HCT116 (cell line): ENCODE measurements around the gene NOTUM. TPM values are rescaled to one million over a fixed set of nuclear protein-coding genes. Genes with fewer than 3 reads are reported as not detected.

ENCODE experiments used
- ATAC-seq: fragments of 200-7000 bp; cut with Tn5 transposase; 2 replicates; pipeline ENCODE4 v1.9.1; 2020; ENCODE audit warnings: mild to moderate bottlenecking, moderate library complexity
- BruUV-seq: library from RNA; stranded (reverse); fragments of 400-500 nt; replicated peaks from 2 replicates; lab custom pipeline; 2021; lab: Mats Ljungman, UMichigan
- CTCF ChIA-PET: fragments of 300-600 bp; sonication (Branson Sonifier 250); formaldehyde crosslinking; loops from one replicate; lab custom pipeline; 2021; ENCODE audit warnings: antibody characterized with exemption; lab: Charles Lee
- POLR2A ChIA-PET: fragments of 300-600, 350-600 bp; sonication (Branson Sonifier 250); formaldehyde crosslinking; loops from one replicate; lab custom pipeline; 2021; ENCODE audit warnings: antibody characterized with exemption; lab: Charles Lee
- RAD21 ChIA-PET, 2 experiments: fragments of 300-600 bp; sonication (Branson Sonifier 250); formaldehyde crosslinking; loops; one replicate each; lab custom pipeline; 2023; ENCODE audit warnings: low total read pairs in 2 of 2; ENCODE audit not compliant: uncharacterized antibody in 2 of 2, unreplicated experiment in 2 of 2, low non-redundant PET in 1 of 2; lab: Charles Lee
- DNase-seq: peaks from one replicate; pipeline ENCODE4 v3.0.0-alpha.2; 2010; ENCODE audit warnings: low read depth, low spot score
- H2AFZ ChIP-seq: fragments of 200-600 bp; shearing (Covaris generic), sonication (generic); 2 replicates; pipeline ENCODE4 v1.6.1; 2017; ENCODE audit warnings: low read depth, mixed run types, mixed read lengths, antibody characterized with exemption, low read length; ENCODE audit not compliant: poor library complexity, severe bottlenecking
- H3K27ac ChIP-seq: 2 replicates; pipeline ENCODE4 v1.5.1; 2012; ENCODE audit warnings: low read depth, low read length
- H3K27me3 ChIP-seq: fragments of 200-600 bp; sonication (generic); 2 replicates; pipeline ENCODE4 v1.6.1; 2016; ENCODE audit warnings: mixed run types, low read length, mixed read lengths; ENCODE audit not compliant: insufficient read depth
- H3K36me3 ChIP-seq, 2 experiments: fragments of 200-500 bp in 1 of 2; fragments of 200-600 bp in 1 of 2; sonication (Bioruptor generic) in 1 of 2; sonication (generic) in 1 of 2; 2 replicates each; pipeline versions ENCODE4 v1.5.1 to v1.6.1; 2014 to 2016; ENCODE audit warnings: low read length in 2 of 2, inconsistent platforms in 1 of 2, mixed read lengths in 1 of 2, mixed run types in 1 of 2; ENCODE audit not compliant: insufficient read depth in 2 of 2, control insufficient read depth in 1 of 2
- H3K4me1 ChIP-seq, 2 experiments: fragments of 200-600 bp in 1 of 2; sonication (generic) in 1 of 2; 2 replicates each; pipeline versions ENCODE4 v1.5.1 to v1.6.1; 2012 to 2017; ENCODE audit warnings: low read length in 2 of 2, inconsistent platforms in 1 of 2, mild to moderate bottlenecking in 1 of 2, mixed read lengths in 1 of 2, mixed run types in 1 of 2, moderate library complexity in 1 of 2; ENCODE audit not compliant: insufficient read depth in 2 of 2, control insufficient read depth in 1 of 2
- H3K4me2 ChIP-seq: fragments of 200-600 bp; sonication (generic); 2 replicates; pipeline ENCODE4 v1.6.1; 2017; ENCODE audit warnings: mixed run types, low read length, mixed read lengths
- H3K4me3 ChIP-seq, 2 experiments: fragments of 200-600 bp in 1 of 2; sonication (generic) in 1 of 2; replicated peaks in 1 of 2; 2 replicates each; pipeline ENCODE4 v1.5.1; 2011 to 2016; ENCODE audit warnings: low read length in 2 of 2, control low read depth in 1 of 2, low read depth in 1 of 2, mild to moderate bottlenecking in 1 of 2, mixed read lengths in 1 of 2, mixed run types in 1 of 2
- H3K79me2 ChIP-seq: fragments of 200-600 bp; sonication (generic); 2 replicates; pipeline ENCODE4 v1.6.1; 2017; ENCODE audit warnings: mild to moderate bottlenecking, mixed run types, low read length, moderate library complexity, mixed read lengths; ENCODE audit not compliant: insufficient read depth
- H3K9ac ChIP-seq: fragments of 200-600 bp; sonication (generic); 2 replicates; pipeline ENCODE4 v1.6.1; 2016; ENCODE audit warnings: low read length, mixed read lengths
- H3K9me2 ChIP-seq: fragments of 200-600 bp; sonication (generic), shearing (Covaris generic); 2 replicates; pipeline ENCODE4 v1.6.1; 2017; ENCODE audit warnings: mixed run types, mild to moderate bottlenecking, moderate library complexity; ENCODE audit not compliant: insufficient read depth
- H3K9me3 ChIP-seq, 2 experiments: fragments of 200-500 bp in 1 of 2; fragments of 200-600 bp in 1 of 2; sonication (Bioruptor generic) in 1 of 2; sonication (generic) in 1 of 2; 2 replicates each; pipeline ENCODE4 v1.6.1; 2014 to 2017; ENCODE audit warnings: low read length in 2 of 2, mixed read lengths in 2 of 2, inconsistent platforms in 1 of 2, low read depth in 1 of 2, mild to moderate bottlenecking in 1 of 2, mixed run types in 1 of 2, moderate library complexity in 1 of 2; ENCODE audit not compliant: control insufficient read depth in 1 of 2, insufficient read depth in 1 of 2
- H4K20me1 ChIP-seq: fragments of 200-600 bp; sonication (generic), shearing (Covaris generic); 2 replicates; pipeline ENCODE4 v1.6.1; 2017; ENCODE audit warnings: mixed run types, mild to moderate bottlenecking, moderate library complexity; ENCODE audit not compliant: insufficient read depth
- ATF3 ChIP-seq: IDR thresholded peaks from 2 replicates; pipeline ENCODE4 v1.6.1; 2012
- CEBPB ChIP-seq: IDR thresholded peaks from 2 replicates; pipeline ENCODE4 v1.6.1; 2012; ENCODE audit warnings: low read depth
- CTCF ChIP-seq, 3 experiments: fragments of 200-600 bp in 1 of 3; sonication (generic) in 1 of 3; IDR thresholded peaks in 2 of 3; conservative IDR thresholded peaks in 1 of 3; 2 replicates each; pipeline ENCODE4 v1.5.1; 2012 to 2017; ENCODE audit warnings: low read depth in 2 of 3, low read length in 2 of 3, antibody characterized with exemption in 1 of 3, borderline replicate concordance in 1 of 3, control low read depth in 1 of 3, mild to moderate bottlenecking in 1 of 3, mixed read lengths in 1 of 3, mixed run types in 1 of 3, moderate library complexity in 1 of 3; ENCODE audit not compliant: insufficient read depth in 1 of 3
- ELF1 ChIP-seq: IDR thresholded peaks from 2 replicates; pipeline ENCODE4 v1.6.1; 2012; ENCODE audit warnings: low read depth, borderline replicate concordance
- EZH2phosphoT487 ChIP-seq: fragments of 200-600 bp; IDR thresholded peaks from 2 replicates; pipeline ENCODE4 v1.6.1; 2018; ENCODE audit warnings: antibody characterized with exemption, borderline replicate concordance
- FOSL1 ChIP-seq: IDR thresholded peaks from 2 replicates; pipeline ENCODE4 v1.6.1; 2012; ENCODE audit warnings: low read depth
- JUND ChIP-seq: IDR thresholded peaks from 2 replicates; pipeline ENCODE4 v1.6.1; 2012
- MAX ChIP-seq: IDR thresholded peaks from 2 replicates; pipeline ENCODE4 v1.6.1; 2012
- POLR2A ChIP-seq: IDR thresholded peaks from 2 replicates; pipeline ENCODE4 v1.7.0; 2011; ENCODE audit warnings: borderline replicate concordance; ENCODE audit not compliant: insufficient read depth, insufficient read length; ENCODE audit errors: extremely low read depth
- REST ChIP-seq: IDR thresholded peaks from 2 replicates; pipeline ENCODE4 v1.6.1; 2012; ENCODE audit warnings: low read depth
- SIN3A ChIP-seq: IDR thresholded peaks from 2 replicates; pipeline ENCODE4 v1.6.1; 2012; ENCODE audit warnings: low read depth
- SP1 ChIP-seq: IDR thresholded peaks from 2 replicates; pipeline ENCODE4 v1.6.1; 2012; ENCODE audit warnings: low read depth
- SRF ChIP-seq: IDR thresholded peaks from 2 replicates; pipeline ENCODE4 v1.6.1; 2012; ENCODE audit warnings: low read depth
- TCF7L2 ChIP-seq: IDR thresholded peaks from 2 replicates; pipeline ENCODE4 v1.7.0; 2011; ENCODE audit warnings: borderline replicate concordance, inconsistent platforms; ENCODE audit not compliant: insufficient read depth, insufficient read length; ENCODE audit errors: extremely low read depth
- YY1 ChIP-seq: IDR thresholded peaks from 2 replicates; pipeline ENCODE4 v1.6.1; 2011; ENCODE audit warnings: low read length, low read depth, moderate library complexity, mild to moderate bottlenecking; ENCODE audit not compliant: insufficient replicate concordance; ENCODE audit errors: extremely low read depth
- ZBTB33 ChIP-seq: IDR thresholded peaks from 2 replicates; pipeline ENCODE4 v1.6.1; 2011; ENCODE audit warnings: mild to moderate bottlenecking, low read length, moderate library complexity; ENCODE audit not compliant: insufficient replicate concordance; ENCODE audit errors: extremely low read depth
- ZFX ChIP-seq: fragments of 450-650 bp; IDR thresholded peaks from 2 replicates; pipeline ENCODE4 v1.6.1; 2017
- ZNF274 ChIP-seq: fragments of 200-500 bp; sonication (Bioruptor generic); IDR thresholded peaks from 2 replicates; pipeline ENCODE4 v1.6.1; 2014; ENCODE audit warnings: mild to moderate bottlenecking, low read depth, low read length, inconsistent platforms
- intact Hi-C: fragments of 100-400 bp; cut with micrococcal nuclease; formaldehyde crosslinking; loops from 2 replicates; pipeline ENCODE4 v1.10.0; 2022
- total RNA-seq: library from RNA; stranded (reverse); gene quantifications from one replicate; pipeline ENCODE4 v1.2.1, GENCODE V29; 2021; ENCODE audit not compliant: unreplicated experiment

The NOTUM gene
- total RNA-seq, 1 experiment from 2014 or later = 12.5 TPM

- Histone ChIP-seq H3K27me3 (no peaks in the 10 kb centered on the region), H3K4me2 (no peak overlapping the region), H3K9ac (no peak overlapping the region), H3K9me3 (no peaks in the 10 kb centered on the region), H3K4me1 (peaks cover 4 to 23% of the 10 kb centered on the region in 2 experiments; a peak in 2 of 4 replicates), H3K27ac (no peak overlapping the region; the same call in 1 of the 2 replicates), H3K9me2 (no peaks in the 10 kb centered on the region), H2AFZ (no peak overlapping the region), H3K36me3 (peaks cover 16 to 22% of the 10 kb centered on the region in 2 experiments), H3K4me3 (no peak overlapping the region), H4K20me1 (no peaks in the 10 kb centered on the region), H3K79me2 (no peaks in the 10 kb centered on the region; the same call in 1 of the 2 replicates)
- POLR2A ChIA-PET = no interaction called here
- RAD21 ChIA-PET = no interaction called here
- CTCF ChIA-PET = interaction anchor here (1.2 kb wide), 1 partner anchor 37 kb away, joined by 3 read pairs; no protein-coding TSS in a partner anchor
- no TSS peak for BruUV-seq
- ATAC-seq = no peak
- TF ChIP-seq EZH2phosphoT487 = no peak
- no peak for TF ChIP-seq TCF7L2
- no peak for TF ChIP-seq ZNF274
- TF ChIP-seq SIN3A = no peak
- TF ChIP-seq CTCF (IDR thresholded peaks at IDR 0.05 in 2 of 3, conservative IDR thresholded peaks at IDR 0.05 in 1 of 3; ENCODE audit: borderline replicate concordance in 1 of 3, insufficient read depth in 1 of 3, low read depth in 2 of 3, low read length in 2 of 3) = no peak
- TF ChIP-seq SRF = no peak
- no peak for TF ChIP-seq POLR2A
- no peak for TF ChIP-seq ELF1
- TF ChIP-seq ZFX = no peak
- TF ChIP-seq SP1 = no peak
- no peak for TF ChIP-seq YY1
- TF ChIP-seq ZBTB33 = no peak
- TF ChIP-seq CEBPB = no peak
- no peak for TF ChIP-seq JUND
- TF ChIP-seq MAX = no peak
- TF ChIP-seq REST = no peak
- no peak for TF ChIP-seq ATF3
- no peak for TF ChIP-seq FOSL1
- intact Hi-C loops = no loop called here
- DNase-seq = no peak
Observed at GRCh38 chr17:81983011-81983638, 22.1 kb upstream of the NOTUM start.
